ENCODE results near the gene KCTD16.

- no peak for TF ChIP-seq CTCF (IDR thresholded peaks at IDR 0.05)
- no peak for TF ChIP-seq REST (IDR thresholded peaks at IDR 0.05; ENCODE audit: insufficient read depth in 1 of 2, low read depth in 2 of 2, low read length in 1 of 2)
- no peak for TF ChIP-seq SIN3A (IDR thresholded peaks at IDR 0.05; ENCODE audit: borderline replicate concordance, insufficient read depth, low read depth, low read length)
- TF ChIP-seq POLR2AphosphoS5 (IDR thresholded peaks at IDR 0.05; ENCODE audit: low read depth, low read length): no peak
These were observed 294.8 kb downstream of the KCTD16 start for GRCh38 chr5:144465441-144465840.

Measured in Panc1 (cell line).